Kidney (tissue), 14 donors: ENCODE data around the gene C15orf40. TPM values are rescaled to one million over a fixed set of nuclear protein-coding genes. Genes with fewer than 3 reads are reported as not detected.
"Not testable (repeated sequence)": the region's sequence is repeated elsewhere in the genome, so short reads cannot be mapped to it uniquely, and the experiment has no call there.

Experiments
- DNase-seq, 5 donors: peaks; one replicate each; pipeline ENCODE4 v3.0.0-alpha.2; 2013 to 2020
- FAIRE-seq: peaks from 2 replicates; lab custom pipeline; 2012; peaks lifted over from hg19 to GRCh38; lab: Jason Lieb, UNC
- H3K27ac ChIP-seq, 2 donors: one replicate each; pipeline ENCODE4 v1.7.0; 2013; ENCODE audit warnings: low read depth in 2 of 2, low read length in 2 of 2, inconsistent platforms in 1 of 2
- H3K27me3 ChIP-seq: one replicate; pipeline ENCODE4 v1.7.1; 2013; ENCODE audit warnings: low read length, inconsistent platforms; ENCODE audit not compliant: control insufficient read depth, insufficient read depth
- H3K36me3 ChIP-seq, 3 donors: one replicate each; pipeline versions ENCODE4 v1.7.0 to v1.7.1; 2013; ENCODE audit warnings: low read length in 3 of 3, control low read depth in 1 of 3, inconsistent platforms in 1 of 3; ENCODE audit not compliant: insufficient read depth in 3 of 3, control insufficient read depth in 2 of 3
- H3K4me1 ChIP-seq, 3 donors: one replicate each; pipeline versions ENCODE4 v1.7.0 to v1.7.1; 2013; ENCODE audit warnings: low read length in 3 of 3, inconsistent platforms in 1 of 3, low read depth in 1 of 3; ENCODE audit not compliant: control insufficient read depth in 2 of 3, insufficient read depth in 2 of 3
- H3K4me3 ChIP-seq, 3 donors: one replicate each; pipeline versions ENCODE4 v1.7.0 to v1.8.1; 2013; ENCODE audit warnings: low read length in 3 of 3, control low read depth in 1 of 3, inconsistent platforms in 1 of 3
- H3K9ac ChIP-seq, 3 donors: one replicate each; pipeline versions ENCODE4 v1.7.0 to v1.7.1; 2013; ENCODE audit warnings: low read length in 3 of 3, control low read depth in 1 of 3, inconsistent platforms in 1 of 3
- H3K9me3 ChIP-seq, 3 donors: one replicate each; pipeline versions ENCODE4 v1.7.0 to v1.7.1; 2013; ENCODE audit warnings: low read length in 3 of 3, control low read depth in 1 of 3, inconsistent platforms in 1 of 3; ENCODE audit not compliant: control insufficient read depth in 2 of 3, insufficient read depth in 1 of 3
- intact Hi-C: fragments of 100-400 bp; cut with DNase I; formaldehyde crosslinking; loops from one replicate; pipeline ENCODE4 v1.11.1; 2022
- polyA plus RNA-seq: library from polyadenylated mRNA; stranded (reverse); fragments of 350-450 nt; fragmentation: Illumina TruSeq; extraction: RNeasy Lipid Tissue Mini Kit (QIAGEN cat#74804); gene quantifications from one replicate; pipeline ENCODE4 v1.2.3, GENCODE V29; 2014; ENCODE audit warnings: low read depth, low replicate concordance; ENCODE audit not compliant: insufficient read depth
- total RNA-seq: library from RNA; stranded (reverse); fragmentation: NEBNext Ultra II Directional; extraction: Animal tissue kit (Norgen Biotek cat#: 25700); gene quantifications from one replicate; pipeline ENCODE4 v1.2.1, GENCODE V29; 2021
- TF ChIP-seq, protein P1 (sequence below): IDR thresholded peaks from 3 replicates; pipeline ENCODE4 v1.5.1; 2012; ENCODE audit warnings: mild to moderate bottlenecking, moderate library complexity, borderline replicate concordance; ENCODE audit not compliant: insufficient read depth; ENCODE audit errors: extremely low read depth
- donor health status: control.
- donor health status: control.
- donor health status: control.
- donor health status: control.
- donor health status: control.
- donor health status: DM: yes; HTN: yes; CAD: no.
- donor health status: Normal renal cell carcinoma (clear cell type).

Gene C15orf40
- total and polyA plus RNA-seq, 2 donors from 2014 or later, result 20.5 to 44.1 TPM

DNA sequence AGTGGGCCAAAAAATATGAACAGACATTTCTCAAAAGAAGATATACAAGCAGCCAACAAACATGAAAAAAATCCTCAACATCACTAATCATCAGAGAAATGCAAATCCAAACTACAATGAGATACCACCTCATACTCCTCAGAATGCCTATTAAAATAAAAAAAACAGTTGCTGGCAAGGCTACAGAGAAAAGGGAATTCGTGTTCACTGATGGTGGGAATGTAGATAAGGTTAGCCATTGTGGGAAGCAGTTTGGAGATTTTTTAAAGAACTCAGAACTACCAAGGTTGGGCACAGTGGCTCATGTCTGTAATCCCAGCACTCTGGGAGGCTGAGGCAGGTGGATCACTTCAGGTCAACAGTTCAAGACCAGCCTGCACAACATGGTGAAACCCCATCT lies 27.8 kb upstream of the C15orf40 start:
- Histone ChIP-seq H3K9me3 (no peaks in the 10 kb centered on the region), H3K4me1 (no peaks in the 10 kb centered on the region), H3K27me3 (no peaks in the 10 kb centered on the region), H3K27ac (no peak overlapping the region), H3K9ac (no peak overlapping the region), H3K4me3 (no peak overlapping the region), H3K36me3 (peaks cover 4 to 11% (median 5%) of the 10 kb centered on the region in 3 donors)
- DNase-seq, result no peak
- TF ChIP-seq, protein P1, sequence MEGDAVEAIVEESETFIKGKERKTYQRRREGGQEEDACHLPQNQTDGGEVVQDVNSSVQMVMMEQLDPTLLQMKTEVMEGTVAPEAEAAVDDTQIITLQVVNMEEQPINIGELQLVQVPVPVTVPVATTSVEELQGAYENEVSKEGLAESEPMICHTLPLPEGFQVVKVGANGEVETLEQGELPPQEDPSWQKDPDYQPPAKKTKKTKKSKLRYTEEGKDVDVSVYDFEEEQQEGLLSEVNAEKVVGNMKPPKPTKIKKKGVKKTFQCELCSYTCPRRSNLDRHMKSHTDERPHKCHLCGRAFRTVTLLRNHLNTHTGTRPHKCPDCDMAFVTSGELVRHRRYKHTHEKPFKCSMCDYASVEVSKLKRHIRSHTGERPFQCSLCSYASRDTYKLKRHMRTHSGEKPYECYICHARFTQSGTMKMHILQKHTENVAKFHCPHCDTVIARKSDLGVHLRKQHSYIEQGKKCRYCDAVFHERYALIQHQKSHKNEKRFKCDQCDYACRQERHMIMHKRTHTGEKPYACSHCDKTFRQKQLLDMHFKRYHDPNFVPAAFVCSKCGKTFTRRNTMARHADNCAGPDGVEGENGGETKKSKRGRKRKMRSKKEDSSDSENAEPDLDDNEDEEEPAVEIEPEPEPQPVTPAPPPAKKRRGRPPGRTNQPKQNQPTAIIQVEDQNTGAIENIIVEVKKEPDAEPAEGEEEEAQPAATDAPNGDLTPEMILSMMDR, result no peak
- intact Hi-C loops, result no loop called here
- FAIRE-seq, result no peak

DNA sequence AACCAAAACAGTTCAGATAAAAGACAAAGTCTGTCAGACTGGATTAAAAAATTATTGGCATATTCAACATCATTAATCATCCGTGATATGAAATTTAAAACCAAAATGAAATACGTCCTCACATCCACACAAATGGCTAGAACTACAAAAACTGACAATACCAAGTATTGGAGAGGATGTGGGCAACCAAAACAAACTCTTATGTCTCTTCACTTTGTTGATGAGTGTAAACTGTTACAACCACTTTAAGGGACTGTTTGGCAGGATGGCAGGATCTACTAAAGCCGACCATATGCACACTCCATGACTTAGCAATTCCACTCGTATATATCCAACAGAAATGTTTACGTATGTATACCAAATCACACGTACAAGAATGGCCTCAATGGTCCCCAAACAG lies 24.8 kb upstream of the C15orf40 start:
- no peak overlapping the region for H3K27ac ChIP-seq
- no peaks in the 10 kb centered on the region for H3K27me3 ChIP-seq
- intact Hi-C loops, result no loop called here
- no peaks in the 10 kb centered on the region for H3K4me1 ChIP-seq
- peaks cover 2 to 8% (median 4%) of the 10 kb centered on the region in 3 donors for H3K36me3 ChIP-seq
- no peak overlapping the region for H3K4me3 ChIP-seq
- H3K9ac ChIP-seq, result no peak overlapping the region
- DNase-seq (no peak), FAIRE-seq (no peak)
- no peaks in the 10 kb centered on the region for H3K9me3 ChIP-seq
- TF ChIP-seq, protein P1, result no peak

DNA sequence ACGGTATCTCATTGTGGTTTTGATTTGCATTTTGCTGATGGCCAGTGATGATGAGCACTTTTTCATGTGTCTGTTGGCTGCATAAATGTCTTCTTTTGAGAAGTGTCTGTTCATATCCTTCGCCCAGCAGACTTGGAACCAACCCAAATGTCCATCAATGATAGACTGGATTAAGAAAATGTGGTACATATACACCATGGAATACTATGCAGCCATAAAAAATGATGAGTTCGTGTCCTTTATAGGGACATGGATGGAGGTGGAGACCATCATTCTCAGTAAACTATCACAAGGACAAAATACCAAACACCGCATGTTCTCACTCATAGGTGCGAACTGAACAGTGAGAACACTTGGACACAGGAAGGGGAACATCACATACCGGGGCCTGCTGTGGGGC lies 19.8 kb upstream of the C15orf40 start:
- H3K9ac ChIP-seq, H3K9me3 ChIP-seq, FAIRE-seq, H3K27me3 ChIP-seq, H3K4me1 ChIP-seq, DNase-seq, H3K4me3 ChIP-seq, intact Hi-C loops, H3K27ac ChIP-seq: not testable (repeated sequence)
- H3K36me3 ChIP-seq, result peaks cover 2 to 17% (median 4%) of the 10 kb centered on the region in 3 donors

DNA sequence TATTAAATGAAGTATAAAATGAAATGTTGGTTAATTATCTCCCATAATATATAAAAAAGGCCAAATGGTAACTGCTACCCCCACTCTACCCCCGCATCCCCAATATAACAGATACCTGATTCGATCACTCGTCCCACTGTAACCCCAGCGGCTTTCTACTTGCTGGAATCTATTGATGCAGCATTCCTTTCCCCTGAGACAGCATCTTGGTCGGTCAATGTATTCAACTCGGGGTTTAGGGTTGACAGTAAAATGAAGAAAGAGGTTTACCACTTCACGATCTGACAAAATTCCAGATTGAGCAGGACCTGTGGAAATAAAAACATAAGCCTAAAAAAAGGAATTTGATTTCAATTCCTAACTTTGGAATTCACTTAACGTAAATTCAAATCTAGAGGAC lies 18.6 kb upstream of the C15orf40 start:
- Histone ChIP-seq H3K9ac (no peak overlapping the region), H3K27me3 (no peaks in the 10 kb centered on the region), H3K9me3 (no peaks in the 10 kb centered on the region), H3K4me3 (no peak overlapping the region), H3K27ac (no peak overlapping the region), H3K36me3 (peaks cover 2 to 17% (median 4%) of the 10 kb centered on the region in 3 donors), H3K4me1 (no peaks in the 10 kb centered on the region)
- intact Hi-C loops, result no loop called here
- FAIRE-seq, result no peak
- TF ChIP-seq, protein P1, result no peak
- no peak for DNase-seq
